Loucy (cell line): Measurements from ENCODE around the gene CRADD.

Experiments
- CTCF ChIP-seq: fragments of 200-600 bp; sonication (generic); conservative IDR thresholded peaks from 2 replicates; pipeline ENCODE4 v1.5.1; 2014; ENCODE audit warnings: mild to moderate bottlenecking, antibody characterized with exemption, low read length
- EZH2phosphoT487 ChIP-seq: fragments of 200-600 bp; IDR thresholded peaks from 2 replicates; pipeline ENCODE4 v1.6.1; 2018; ENCODE audit warnings: antibody characterized with exemption, mild to moderate bottlenecking, moderate library complexity, borderline replicate concordance

- TF ChIP-seq CTCF = no peak
- no peak for TF ChIP-seq EZH2phosphoT487
Measured at GRCh38 chr12:93884794-93885460, 207.8 kb downstream of the CRADD start.
